Measurements from ENCODE around the gene CYB561A3.

Gene CYB561A3

GRCh38 chr11:61369372-61370348 is 8.0 kb upstream of the CYB561A3 start:
- DNase-seq = no peak

GRCh38 chr11:61368646-61369045 is 7.0 kb upstream of the CYB561A3 start:
- DNase-seq = no peak

GRCh38 chr11:61367406-61367805 is 5.7 kb upstream of the CYB561A3 start:
- no peak for DNase-seq

- DNase-seq = no peak
Measured at GRCh38 chr11:61364012-61364675, 2.5 kb upstream of the CYB561A3 start.

- peak; percentile 16 for DNase-seq
Measured at GRCh38 chr11:61362542-61362875, 827 bp upstream of the CYB561A3 start.

- no peak for DNase-seq
Measured at GRCh38 chr11:61361237-61361740, 393 bp downstream of the CYB561A3 start.

- no peak for DNase-seq
Measured at GRCh38 chr11:61359516-61359915, 2.2 kb downstream of the CYB561A3 start.

GRCh38 chr11:61358566-61358965 is 3.1 kb downstream of the CYB561A3 start:
- DNase-seq = no peak

- DNase-seq = no peak
Measured at GRCh38 chr11:61357894-61358239, 3.8 kb downstream of the CYB561A3 start.

GRCh38 chr11:61357233-61357893 is 4.3 kb downstream of the CYB561A3 start:
- DNase-seq = no peak

GRCh38 chr11:61356706-61357105 is 5.0 kb downstream of the CYB561A3 start:
- DNase-seq = no peak

- no peak for DNase-seq
Measured at GRCh38 chr11:61354208-61354607, 7.5 kb downstream of the CYB561A3 start.

GRCh38 chr11:61353131-61354067 is 8.3 kb downstream of the CYB561A3 start:
- no peak for DNase-seq

GRCh38 chr11:61352038-61352437 is 9.6 kb downstream of the CYB561A3 start:
- no peak for DNase-seq

- no peak for DNase-seq
Measured at GRCh38 chr11:61350803-61351202, 10.9 kb downstream of the CYB561A3 start.

GRCh38 chr11:61350336-61350735 is 11.3 kb downstream of the CYB561A3 start:
- no peak for DNase-seq

GRCh38 chr11:61349916-61350315 is 11.8 kb downstream of the CYB561A3 start:
- DNase-seq = no peak

GRCh38 chr11:61349189-61349751 is 12.4 kb downstream of the CYB561A3 start:
- no peak for DNase-seq

- DNase-seq = no peak
Measured at GRCh38 chr11:61347916-61348461, 13.7 kb downstream of the CYB561A3 start.

- DNase-seq = no peak
Measured at GRCh38 chr11:61345954-61346843, 15.5 kb downstream of the CYB561A3 start.

GRCh38 chr11:61345170-61345610 is 16.5 kb downstream of the CYB561A3 start:
- DNase-seq = no peak
